Spleen (tissue), 7 donors: ENCODE results near the gene ITGB5.

Experiments
- POLR2A ChIP-seq, 3 donors: fragments of 450-650 bp; IDR thresholded peaks; one replicate each; pipeline ENCODE4 v1.5.1; 2017; ENCODE audit warnings: antibody characterized with exemption in 3 of 3, mild to moderate bottlenecking in 1 of 3
- TF ChIP-seq, protein P1 (sequence below), 11 experiments: fragments of 200-600 bp in 7 of 11; fragments of 450-650 bp in 4 of 11; sonication (generic) in 4 of 11; IDR thresholded peaks in 8 of 11; conservative IDR thresholded peaks in 3 of 11; 1 replicate in 7 of 11; 2 replicates in 4 of 11; pipeline versions ENCODE4 v1.4.0 to v1.8.0; 2016 to 2021; ENCODE audit warnings: antibody characterized with exemption in 11 of 11, inconsistent platforms in 4 of 11, mild to moderate bottlenecking in 1 of 11
- donor health status: DM: no; HTN: no; CAD: no; lungs with moderate emphysema.
- donor health status: DM: no; HTN: no; CAD: no.
- donor health status: DM: no; HTN: no; CAD: no.

DNA sequence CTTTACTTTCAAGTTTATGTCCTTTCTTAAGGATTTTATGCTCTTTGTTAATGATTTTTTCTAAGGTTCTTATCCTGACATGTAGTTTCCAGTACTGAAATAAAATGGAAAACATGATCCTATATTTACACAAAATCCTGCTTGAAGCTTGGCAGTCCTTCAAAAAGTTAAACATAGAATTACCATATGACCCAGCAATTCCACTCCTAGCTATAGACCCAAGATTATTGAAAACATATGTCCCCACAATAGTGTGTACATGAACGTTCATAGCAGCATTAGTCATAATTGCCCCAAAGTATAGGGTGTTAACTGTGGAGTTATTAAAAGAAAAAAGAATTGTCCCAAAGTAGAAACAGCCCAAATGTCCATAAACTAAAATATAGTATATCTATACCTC, 33.2 kb downstream of the ITGB5 start:
- TF ChIP-seq POLR2A (IDR thresholded peaks at IDR 0.05) = no peak
- TF ChIP-seq, protein P1, sequence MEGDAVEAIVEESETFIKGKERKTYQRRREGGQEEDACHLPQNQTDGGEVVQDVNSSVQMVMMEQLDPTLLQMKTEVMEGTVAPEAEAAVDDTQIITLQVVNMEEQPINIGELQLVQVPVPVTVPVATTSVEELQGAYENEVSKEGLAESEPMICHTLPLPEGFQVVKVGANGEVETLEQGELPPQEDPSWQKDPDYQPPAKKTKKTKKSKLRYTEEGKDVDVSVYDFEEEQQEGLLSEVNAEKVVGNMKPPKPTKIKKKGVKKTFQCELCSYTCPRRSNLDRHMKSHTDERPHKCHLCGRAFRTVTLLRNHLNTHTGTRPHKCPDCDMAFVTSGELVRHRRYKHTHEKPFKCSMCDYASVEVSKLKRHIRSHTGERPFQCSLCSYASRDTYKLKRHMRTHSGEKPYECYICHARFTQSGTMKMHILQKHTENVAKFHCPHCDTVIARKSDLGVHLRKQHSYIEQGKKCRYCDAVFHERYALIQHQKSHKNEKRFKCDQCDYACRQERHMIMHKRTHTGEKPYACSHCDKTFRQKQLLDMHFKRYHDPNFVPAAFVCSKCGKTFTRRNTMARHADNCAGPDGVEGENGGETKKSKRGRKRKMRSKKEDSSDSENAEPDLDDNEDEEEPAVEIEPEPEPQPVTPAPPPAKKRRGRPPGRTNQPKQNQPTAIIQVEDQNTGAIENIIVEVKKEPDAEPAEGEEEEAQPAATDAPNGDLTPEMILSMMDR (IDR thresholded peaks at IDR 0.05 in 8 of 11, conservative IDR thresholded peaks at IDR 0.05 in 3 of 11) = no peak
